Measurements from ENCODE around the gene CMYA5.

DNA sequence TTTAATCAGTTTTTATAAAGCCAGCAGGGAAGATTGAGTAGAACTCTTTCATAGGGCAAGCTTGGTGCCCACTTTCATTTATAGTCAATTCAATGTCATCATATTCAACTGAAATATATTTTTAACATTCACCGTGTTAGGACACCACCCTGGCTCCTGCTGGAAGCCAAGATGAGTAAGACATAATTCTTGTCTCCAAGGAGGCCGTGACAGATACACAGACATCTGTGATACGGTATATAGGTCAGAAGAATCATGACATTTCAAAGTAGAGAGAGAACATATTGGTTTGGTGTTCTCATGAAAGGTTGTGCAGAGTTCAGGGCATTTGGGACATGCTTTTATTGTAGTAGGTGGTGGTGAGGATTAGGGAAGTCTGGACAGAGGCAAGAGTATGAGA lies 120.1 kb downstream of the CMYA5 start:
- no peak for TF ChIP-seq GATA3 (IDR thresholded peaks at IDR 0.05; ENCODE audit: low read depth, low read length)
- TF ChIP-seq GATA2 (IDR thresholded peaks at IDR 0.05; ENCODE audit: low read depth, low read length) = no peak

Measured in SH-SY5Y (cell line).